RWPE2 (cell line): ENCODE measurements around the gene DIAPH3.

Experiments
- ATAC-seq: fragments of 200-7000 bp; cut with Tn5 transposase; 3 replicates; pipeline ENCODE4 v1.9.1; 2021; ENCODE audit warnings: low read depth
- DNase-seq: peaks from one replicate; pipeline ENCODE4 v3.0.0-alpha.2; 2020; ENCODE audit warnings: low spot score
- H3K27ac ChIP-seq: fragments of 450-650 bp; 2 replicates; pipeline ENCODE4 v1.5.1; 2017; ENCODE audit warnings: mild to moderate bottlenecking; ENCODE audit not compliant: poor library complexity, severe bottlenecking
- H3K27me3 ChIP-seq: fragments of 250-450 bp; sonication (Bioruptor Pico); 2 replicates; pipeline ENCODE4 v1.5.1; 2021; ENCODE audit warnings: mild to moderate bottlenecking, moderate library complexity; ENCODE audit not compliant: insufficient read depth, poor library complexity, severe bottlenecking
- H3K36me3 ChIP-seq: fragments of 250-450 bp; sonication (Bioruptor Pico); 2 replicates; pipeline ENCODE4 v1.5.1; 2020; ENCODE audit warnings: low read depth, mild to moderate bottlenecking, moderate library complexity
- H3K4me1 ChIP-seq: fragments of 250-450 bp; sonication (Bioruptor Pico); 2 replicates; pipeline ENCODE4 v1.5.1; 2021; ENCODE audit warnings: mild to moderate bottlenecking, moderate library complexity; ENCODE audit not compliant: insufficient read depth, poor library complexity, severe bottlenecking
- H3K4me3 ChIP-seq: fragments of 250-450 bp; sonication (Bioruptor Pico); 2 replicates; pipeline ENCODE4 v1.5.1; 2021; ENCODE audit warnings: mild to moderate bottlenecking, moderate library complexity; ENCODE audit not compliant: severe bottlenecking
- H3K9me3 ChIP-seq: fragments of 250-450 bp; sonication (Bioruptor Pico); 2 replicates; pipeline ENCODE4 v1.5.1; 2021; ENCODE audit warnings: mild to moderate bottlenecking, moderate library complexity; ENCODE audit not compliant: severe bottlenecking
- CTCF ChIP-seq: fragments of 450-650 bp; IDR thresholded peaks from one replicate; pipeline ENCODE4 v1.5.1; 2017; ENCODE audit warnings: mild to moderate bottlenecking, moderate library complexity; ENCODE audit not compliant: poor library complexity, severe bottlenecking

DIAPH3 gene

GRCh38 chr13:60155978-60156377 is 7.8 kb downstream of the DIAPH3 start:
- H3K27me3 ChIP-seq: no peaks in the 10 kb centered on the region
- no peaks in the 10 kb centered on the region for H3K9me3 ChIP-seq
- no peak overlapping the region for H3K4me3 ChIP-seq
- no peak overlapping the region for H3K27ac ChIP-seq
- ATAC-seq (peak; percentile 36; the same call in 1 of the 3 replicates), DNase-seq (no peak)
- H3K36me3 ChIP-seq: peaks cover 19% of the 10 kb centered on the region
- TF ChIP-seq CTCF: no peak
- no peaks in the 10 kb centered on the region for H3K4me1 ChIP-seq

- Histone ChIP-seq H3K9me3 (no peaks in the 10 kb centered on the region), H3K27me3 (no peaks in the 10 kb centered on the region), H3K4me1 (no peaks in the 10 kb centered on the region), H3K4me3 (no peak overlapping the region), H3K27ac (no peak overlapping the region), H3K36me3 (0 out of 2 replicates have a peak, but pooled peaks cover 4% of the 10 kb centered on the region)
- DNase-seq (no peak), ATAC-seq (no peak)
- no peak for TF ChIP-seq CTCF
Observed at GRCh38 chr13:60152904-60153303, 10.8 kb downstream of the DIAPH3 start.

- H3K4me3 ChIP-seq: no peak overlapping the region
- H3K27ac ChIP-seq: no peak overlapping the region
- 0 out of 3 replicates have a peak, but pooled peaks have one; percentile 31 for ATAC-seq
- no peaks in the 10 kb centered on the region for H3K36me3 ChIP-seq
- no peaks in the 10 kb centered on the region for H3K27me3 ChIP-seq
- no peak for DNase-seq
- no peaks in the 10 kb centered on the region for H3K4me1 ChIP-seq
- no peaks in the 10 kb centered on the region for H3K9me3 ChIP-seq
- TF ChIP-seq CTCF: no peak
Observed at GRCh38 chr13:60152114-60152513, 11.6 kb downstream of the DIAPH3 start.

GRCh38 chr13:60150538-60150937 is 13.2 kb downstream of the DIAPH3 start:
- Histone ChIP-seq H3K4me1 (no peaks in the 10 kb centered on the region), H3K27ac (no peak overlapping the region), H3K36me3 (no peaks in the 10 kb centered on the region), H3K27me3 (no peaks in the 10 kb centered on the region), H3K9me3 (no peaks in the 10 kb centered on the region), H3K4me3 (no peak overlapping the region)
- DNase-seq: no peak
- no peak for ATAC-seq
- no peak for TF ChIP-seq CTCF

GRCh38 chr13:60148918-60149317 is 14.8 kb downstream of the DIAPH3 start:
- no peaks in the 10 kb centered on the region for H3K36me3 ChIP-seq
- no peak overlapping the region for H3K27ac ChIP-seq
- no peak overlapping the region for H3K4me3 ChIP-seq
- H3K27me3 ChIP-seq: no peaks in the 10 kb centered on the region
- no peak for TF ChIP-seq CTCF
- DNase-seq: no peak
- no peaks in the 10 kb centered on the region for H3K4me1 ChIP-seq
- H3K9me3 ChIP-seq: no peaks in the 10 kb centered on the region
- ATAC-seq: no peak
